CD4-positive, alpha-beta T cell (primary cell): Measurements from ENCODE around the gene TRAF3. TPM values are rescaled to one million over a fixed set of nuclear protein-coding genes. Genes with fewer than 3 reads are reported as not detected.

Experiments
- ATAC-seq: fragments of 200-7000 bp; cut with Tn5 transposase; one replicate; pipeline ENCODE4 v1.10.0; 2022; ENCODE audit warnings: mild to moderate bottlenecking; ENCODE audit not compliant: poor library complexity
- CTCF ChIA-PET: fragments of 350-600 bp; sonication (Branson Sonifier 250); formaldehyde crosslinking; loops from one replicate; lab custom pipeline; 2021; ENCODE audit warnings: antibody characterized with exemption, inconsistent platforms; lab: Charles Lee
- POLR2A ChIA-PET: fragments of 350-600 bp; sonication (Branson Sonifier 250); formaldehyde crosslinking; loops from one replicate; lab custom pipeline; 2021; ENCODE audit warnings: antibody characterized with exemption, inconsistent platforms; lab: Charles Lee
- DNase-seq, 14 experiments: peaks; one replicate each; pipeline ENCODE4 v3.0.0-alpha.2; 2013 to 2020; ENCODE audit warnings: mixed read lengths in 2 of 14
- H3K27ac ChIP-seq, 2 donors: one replicate each; pipeline versions ENCODE4 v1.5.1 to v1.7.0; 2013; ENCODE audit warnings: low read length in 2 of 2, low read depth in 1 of 2, mild to moderate bottlenecking in 1 of 2
- H3K27me3 ChIP-seq, 2 experiments: 1 replicate in 1 of 2; 2 replicates in 1 of 2; pipeline versions ENCODE4 v1.6.1 to v1.7.0; 2013; ENCODE audit warnings: low read length in 2 of 2, control low read depth in 1 of 2, mild to moderate bottlenecking in 1 of 2, moderate library complexity in 1 of 2; ENCODE audit not compliant: insufficient read depth in 2 of 2, control insufficient read depth in 1 of 2
- H3K36me3 ChIP-seq: one replicate; pipeline ENCODE4 v1.6.1; 2013; ENCODE audit warnings: low read length, control low read depth; ENCODE audit not compliant: insufficient read depth
- H3K4me1 ChIP-seq: one replicate; pipeline ENCODE4 v1.6.1; 2013; ENCODE audit warnings: low read length, control low read depth; ENCODE audit not compliant: insufficient read depth
- H3K4me3 ChIP-seq: one replicate; pipeline ENCODE4 v1.5.1; 2013; ENCODE audit warnings: mild to moderate bottlenecking, low read length, moderate library complexity
- H3K9me3 ChIP-seq, 2 experiments: 1 replicate in 1 of 2; 2 replicates in 1 of 2; pipeline versions ENCODE4 v1.6.1 to v1.7.0; 2013; ENCODE audit warnings: low read length in 2 of 2, mild to moderate bottlenecking in 2 of 2, control low read depth in 1 of 2, moderate library complexity in 1 of 2; ENCODE audit not compliant: control insufficient read depth in 1 of 2, insufficient read depth in 1 of 2
- H3K27ac Mint-ChIP-seq: one replicate; pipeline ENCODE4 v1.8.0; 2020; ENCODE audit warnings: mixed read lengths
- H3K27me3 Mint-ChIP-seq: one replicate; pipeline ENCODE4 v1.8.0; 2021; ENCODE audit warnings: mixed read lengths
- H3K36me3 Mint-ChIP-seq: one replicate; pipeline ENCODE4 v1.8.0; 2021; ENCODE audit warnings: low read depth, mixed read lengths
- H3K4me1 Mint-ChIP-seq: one replicate; pipeline ENCODE4 v1.8.0; 2021; ENCODE audit warnings: low read depth, mixed read lengths
- H3K4me3 Mint-ChIP-seq: one replicate; pipeline ENCODE4 v1.8.0; 2020; ENCODE audit warnings: mild to moderate bottlenecking, mixed read lengths
- H3K9me3 Mint-ChIP-seq: one replicate; pipeline ENCODE4 v1.8.0; 2020; ENCODE audit warnings: mixed read lengths
- intact Hi-C, 2 experiments: fragments of 100-400 bp; cut with DNase I in 1 of 2; cut with micrococcal nuclease in 1 of 2; formaldehyde crosslinking; loops; one replicate each; pipeline versions ENCODE4 v1.15.1 to v1.9.0; 2023 to 2025; cut with DNase I, micrococcal nuclease
- total RNA-seq, 174 experiments: library from RNA in 2 of 174; stranded (reverse) in 2 of 174; gene quantifications; one replicate each; pipeline ENCODE4 v1.2.3 and lab custom pipeline; 2021 to 2026
- TF ChIP-seq, protein P1 (sequence below): fragments of 200-600 bp; IDR thresholded peaks from one replicate; pipeline ENCODE4 v1.8.0; 2022; ENCODE audit warnings: antibody characterized with exemption, mild to moderate bottlenecking

TRAF3 gene
- total RNA-seq, 2 experiments from 2014 or later: 27.1 to 32.4 TPM

DNA sequence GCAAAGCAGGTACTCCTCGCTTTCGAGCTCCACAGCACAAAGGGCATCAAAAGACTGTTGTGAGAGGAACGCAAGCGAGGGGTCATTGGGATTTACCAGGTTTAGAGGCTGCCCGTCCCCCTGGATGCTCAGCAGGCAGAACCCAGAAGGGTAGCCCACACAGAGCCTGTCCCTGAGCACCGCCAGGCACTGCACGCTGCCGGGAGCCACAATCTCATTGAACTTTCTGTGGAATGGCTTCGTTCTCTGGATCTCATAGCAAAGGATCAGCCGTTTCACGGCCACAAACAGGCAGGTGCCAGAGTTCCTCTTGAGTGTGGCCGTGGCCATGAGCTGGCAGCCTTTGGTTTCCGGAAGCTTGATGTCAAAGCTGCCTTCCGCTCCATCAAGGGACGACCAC, 166.7 kb downstream of the TRAF3 start:
- CTCF ChIA-PET: no interaction called here
- intact Hi-C loops: no loop called here
- peaks cover 4% of the 10 kb centered on the region for H3K36me3 Mint-ChIP-seq
- Histone ChIP-seq H3K27ac (no peak overlapping the region), H3K36me3 (no peaks in the 10 kb centered on the region), H3K27me3 (no peaks in the 10 kb centered on the region), H3K9me3 (no peaks in the 10 kb centered on the region), H3K4me1 (peaks cover 24% of the 10 kb centered on the region), H3K4me3 (no peak overlapping the region)
- TF ChIP-seq, protein P1, sequence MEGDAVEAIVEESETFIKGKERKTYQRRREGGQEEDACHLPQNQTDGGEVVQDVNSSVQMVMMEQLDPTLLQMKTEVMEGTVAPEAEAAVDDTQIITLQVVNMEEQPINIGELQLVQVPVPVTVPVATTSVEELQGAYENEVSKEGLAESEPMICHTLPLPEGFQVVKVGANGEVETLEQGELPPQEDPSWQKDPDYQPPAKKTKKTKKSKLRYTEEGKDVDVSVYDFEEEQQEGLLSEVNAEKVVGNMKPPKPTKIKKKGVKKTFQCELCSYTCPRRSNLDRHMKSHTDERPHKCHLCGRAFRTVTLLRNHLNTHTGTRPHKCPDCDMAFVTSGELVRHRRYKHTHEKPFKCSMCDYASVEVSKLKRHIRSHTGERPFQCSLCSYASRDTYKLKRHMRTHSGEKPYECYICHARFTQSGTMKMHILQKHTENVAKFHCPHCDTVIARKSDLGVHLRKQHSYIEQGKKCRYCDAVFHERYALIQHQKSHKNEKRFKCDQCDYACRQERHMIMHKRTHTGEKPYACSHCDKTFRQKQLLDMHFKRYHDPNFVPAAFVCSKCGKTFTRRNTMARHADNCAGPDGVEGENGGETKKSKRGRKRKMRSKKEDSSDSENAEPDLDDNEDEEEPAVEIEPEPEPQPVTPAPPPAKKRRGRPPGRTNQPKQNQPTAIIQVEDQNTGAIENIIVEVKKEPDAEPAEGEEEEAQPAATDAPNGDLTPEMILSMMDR: no peak
- POLR2A ChIA-PET: no interaction called here
- H3K4me1 Mint-ChIP-seq: peaks cover 20% of the 10 kb centered on the region
- ATAC-seq (no peak), DNase-seq (no peak)
- no peaks in the 10 kb centered on the region for H3K9me3 Mint-ChIP-seq
- no peaks in the 10 kb centered on the region for H3K27me3 Mint-ChIP-seq
- no peak overlapping the region for H3K27ac Mint-ChIP-seq
- no peak overlapping the region for H3K4me3 Mint-ChIP-seq

DNA sequence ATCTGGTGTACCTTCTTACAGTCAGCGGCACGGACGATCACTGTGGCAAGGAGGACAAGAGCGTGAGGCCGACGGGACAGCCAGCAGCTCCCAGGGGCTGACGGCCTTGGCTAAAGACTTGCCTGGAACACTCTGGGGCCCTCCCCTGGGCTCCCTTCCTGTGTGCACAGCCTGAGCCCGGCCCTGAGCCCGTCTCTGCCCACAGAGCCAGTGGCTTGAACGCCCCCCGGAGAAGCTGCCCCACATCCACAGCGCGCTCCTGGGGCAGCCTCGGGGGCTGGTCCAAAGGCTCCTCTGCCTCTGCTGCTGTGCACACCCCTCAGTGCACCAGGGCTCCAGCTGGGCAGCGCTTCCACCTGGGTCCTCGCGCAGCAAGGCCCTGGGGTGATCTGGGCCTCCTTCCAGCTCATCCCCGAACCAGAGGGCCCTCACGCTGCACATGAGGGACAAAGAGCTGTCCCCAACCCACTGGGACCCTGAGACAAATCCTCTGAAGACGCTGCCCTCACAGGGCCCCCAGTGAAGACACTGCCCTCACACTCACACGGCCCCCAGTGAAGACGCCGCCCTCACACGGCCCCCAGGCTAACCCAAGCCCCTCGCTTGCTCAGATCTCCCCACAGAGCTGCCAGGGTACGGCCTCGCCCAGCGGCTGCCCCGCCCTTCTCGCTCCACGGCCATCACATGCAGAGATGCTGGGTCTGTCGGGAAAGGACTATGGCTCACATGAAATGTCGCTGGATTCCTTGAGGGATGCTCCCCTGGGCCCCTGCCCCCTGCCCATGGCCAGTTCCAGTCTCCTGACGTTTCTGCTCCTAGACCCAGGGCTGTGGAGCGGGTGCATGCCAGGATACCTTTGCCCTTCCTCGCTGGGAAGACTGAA, 167.4 kb downstream of the TRAF3 start:
- Histone ChIP-seq H3K27me3 (no peaks in the 10 kb centered on the region), H3K27ac (no peak overlapping the region), H3K4me3 (no peak overlapping the region), H3K36me3 (no peaks in the 10 kb centered on the region), H3K4me1 (peaks cover 31% of the 10 kb centered on the region), H3K9me3 (no peaks in the 10 kb centered on the region)
- ChIA-PET CTCF (no interaction called here), POLR2A (no interaction called here)
- no peak for DNase-seq
- H3K4me3 Mint-ChIP-seq: no peak overlapping the region
- H3K4me1 Mint-ChIP-seq: peaks cover 27% of the 10 kb centered on the region
- no peak overlapping the region for H3K27ac Mint-ChIP-seq
- peaks cover 4% of the 10 kb centered on the region for H3K36me3 Mint-ChIP-seq
- no peaks in the 10 kb centered on the region for H3K27me3 Mint-ChIP-seq
- TF ChIP-seq, protein P1: no peak
- no peak for ATAC-seq
- intact Hi-C loops: no loop called here
- H3K9me3 Mint-ChIP-seq: no peaks in the 10 kb centered on the region

DNA sequence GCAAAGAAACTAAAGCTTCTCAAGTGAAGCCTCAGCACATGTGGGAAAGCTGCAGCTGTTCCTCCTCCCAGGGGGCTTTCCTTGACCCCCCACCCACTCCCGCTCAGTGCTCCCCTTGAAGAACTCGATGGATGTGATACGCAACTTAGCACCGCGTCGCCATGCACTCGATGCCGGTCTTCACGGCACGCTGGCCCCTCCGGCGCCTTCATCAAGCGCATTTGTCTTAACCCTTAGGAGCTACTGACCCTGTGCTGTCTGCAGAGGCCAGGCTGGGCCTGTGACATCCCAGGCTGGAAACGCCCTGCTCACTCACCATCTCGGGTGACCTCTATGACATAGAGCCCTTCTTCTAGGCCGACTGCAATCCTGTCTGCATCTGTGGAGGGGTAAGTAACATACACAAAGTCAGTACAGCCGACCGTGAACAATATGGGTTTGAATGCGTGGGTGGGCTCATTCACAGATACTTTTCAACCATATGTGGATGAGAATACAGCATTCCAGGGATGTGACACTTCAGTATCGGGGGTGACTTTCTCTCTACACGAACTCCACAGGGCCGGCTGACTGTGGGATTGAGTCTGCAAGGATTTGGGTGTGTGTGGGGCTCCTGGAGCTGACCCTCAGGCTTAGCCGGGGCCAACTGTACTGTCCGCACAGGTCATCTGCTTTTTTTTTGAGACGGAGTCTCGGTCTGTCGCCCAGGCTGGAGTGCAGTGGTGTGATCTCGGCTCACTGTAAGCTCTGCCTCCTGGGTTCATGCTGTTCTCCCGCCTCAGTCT, 168.3 kb downstream of the TRAF3 start:
- H3K36me3 ChIP-seq: no peaks in the 10 kb centered on the region
- no peak for ATAC-seq
- H3K9me3 ChIP-seq: no peaks in the 10 kb centered on the region
- Mint-ChIP-seq H3K27ac (no peak overlapping the region), H3K4me3 (no peak overlapping the region), H3K9me3 (no peaks in the 10 kb centered on the region), H3K4me1 (peaks cover 28% of the 10 kb centered on the region), H3K27me3 (no peaks in the 10 kb centered on the region), H3K36me3 (peaks cover 4% of the 10 kb centered on the region)
- intact Hi-C loops: loop anchor here in 1 of 2 experiments (1.0 kb wide), 1 partner anchor 44 kb away; no protein-coding TSS in a partner anchor
- ChIA-PET CTCF (no interaction called here), POLR2A (no interaction called here)
- no peak overlapping the region for H3K27ac ChIP-seq
- H3K27me3 ChIP-seq: no peaks in the 10 kb centered on the region
- H3K4me1 ChIP-seq: peaks cover 38% of the 10 kb centered on the region
- no peak for DNase-seq
- no peak overlapping the region for H3K4me3 ChIP-seq
- TF ChIP-seq, protein P1: no peak
